HG02973 (cell line): ENCODE results near the gene SUFU.

Source experiments
- ATAC-seq: cut with Tn5 transposase; IDR thresholded peaks from one replicate; pipeline ENCODE4 v1.9.1; 2021; ENCODE audit warnings: moderate library complexity; ENCODE audit not compliant: unreplicated experiment

Gene SUFU

GRCh38 chr10:102631525-102632393, 128.0 kb downstream of the SUFU start:
- ATAC-seq = no peak

GRCh38 chr10:102632394-102633111, 128.8 kb downstream of the SUFU start:
- no peak for ATAC-seq

GRCh38 chr10:102633287-102633686, 129.5 kb downstream of the SUFU start:
- ATAC-seq = no peak

- ATAC-seq = no peak
Measured at GRCh38 chr10:102633848-102634247, 130.1 kb downstream of the SUFU start.

GRCh38 chr10:102634686-102635085, 130.9 kb downstream of the SUFU start:
- no peak for ATAC-seq

- no peak for ATAC-seq
Measured at GRCh38 chr10:102635377-102635776, 131.6 kb downstream of the SUFU start.

GRCh38 chr10:102639537-102639936, 135.8 kb downstream of the SUFU start:
- ATAC-seq = no peak

GRCh38 chr10:102641402-102641801, 137.6 kb downstream of the SUFU start:
- no peak for ATAC-seq

GRCh38 chr10:102641880-102642735, 138.3 kb downstream of the SUFU start:
- peak; percentile 42 for ATAC-seq

GRCh38 chr10:102642736-102643335, 139.1 kb downstream of the SUFU start:
- ATAC-seq = no peak

GRCh38 chr10:102643336-102644065, 139.7 kb downstream of the SUFU start:
- ATAC-seq = no peak

- no peak for ATAC-seq
Measured at GRCh38 chr10:102644066-102644645, 140.4 kb downstream of the SUFU start, which contains the start of gene TRIM8. TRIM8 (plus strand) TSS chr10:102644479; CDS start chr10:102644618, 139 bp downstream.

GRCh38 chr10:102644646-102645387, 141.0 kb downstream of the SUFU start:
- ATAC-seq = no peak

- no peak for ATAC-seq
Measured at GRCh38 chr10:102645388-102645740, 141.6 kb downstream of the SUFU start.

GRCh38 chr10:102645741-102646609, 142.2 kb downstream of the SUFU start:
- ATAC-seq = peak; percentile 28

GRCh38 chr10:102646610-102647442, 143.1 kb downstream of the SUFU start:
- ATAC-seq = no peak
